HEK293 (cell line): ENCODE results near the gene PRR22.

Experiments used
- ZBTB8A ChIP-seq: fragments of 450-650 bp; formaldehyde crosslinking; IDR thresholded peaks from 2 replicates; pipeline ENCODE4 v1.5.1; 2016; ENCODE audit warnings: missing biosample characterization, missing genetic modification characterization
- ZNF404 ChIP-seq: fragments of 450-650 bp; formaldehyde crosslinking; IDR thresholded peaks from 2 replicates; pipeline ENCODE4 v1.5.1; 2017; ENCODE audit warnings: missing biosample characterization, missing genetic modification characterization
- TF ChIP-seq, protein P1 (sequence below): fragments of 450-650 bp; formaldehyde crosslinking; IDR thresholded peaks from 2 replicates; pipeline ENCODE4 v1.5.1; 2016; ENCODE audit warnings: missing biosample characterization, missing genetic modification characterization
- TF ChIP-seq, protein P2 (sequence below): sonication (generic); formaldehyde crosslinking; IDR thresholded peaks from 2 replicates; pipeline ENCODE4 v1.8.1; 2022; ENCODE audit warnings: mild to moderate bottlenecking, moderate library complexity, missing genetic modification reagents

DNA sequence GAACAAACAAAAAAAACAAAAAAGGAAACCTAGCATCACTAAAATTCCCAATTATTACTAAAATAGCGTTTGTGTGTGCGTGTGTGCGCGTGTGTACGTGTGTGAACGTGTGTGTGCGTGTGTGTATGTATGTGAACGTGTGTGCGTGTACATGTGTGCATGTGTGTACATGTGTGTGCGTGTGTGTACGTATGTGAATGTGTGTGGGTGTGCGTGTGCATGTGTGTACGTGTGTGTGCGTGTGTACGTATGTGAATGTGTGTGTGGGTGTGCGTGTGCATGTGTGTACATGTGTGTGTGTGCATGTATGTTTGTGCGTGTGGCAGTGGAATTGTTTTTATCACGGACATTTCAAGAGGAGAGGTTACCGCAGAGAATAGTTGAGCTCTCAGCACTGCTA, 42.5 kb downstream of the PRR22 start:
- TF ChIP-seq, protein P1, sequence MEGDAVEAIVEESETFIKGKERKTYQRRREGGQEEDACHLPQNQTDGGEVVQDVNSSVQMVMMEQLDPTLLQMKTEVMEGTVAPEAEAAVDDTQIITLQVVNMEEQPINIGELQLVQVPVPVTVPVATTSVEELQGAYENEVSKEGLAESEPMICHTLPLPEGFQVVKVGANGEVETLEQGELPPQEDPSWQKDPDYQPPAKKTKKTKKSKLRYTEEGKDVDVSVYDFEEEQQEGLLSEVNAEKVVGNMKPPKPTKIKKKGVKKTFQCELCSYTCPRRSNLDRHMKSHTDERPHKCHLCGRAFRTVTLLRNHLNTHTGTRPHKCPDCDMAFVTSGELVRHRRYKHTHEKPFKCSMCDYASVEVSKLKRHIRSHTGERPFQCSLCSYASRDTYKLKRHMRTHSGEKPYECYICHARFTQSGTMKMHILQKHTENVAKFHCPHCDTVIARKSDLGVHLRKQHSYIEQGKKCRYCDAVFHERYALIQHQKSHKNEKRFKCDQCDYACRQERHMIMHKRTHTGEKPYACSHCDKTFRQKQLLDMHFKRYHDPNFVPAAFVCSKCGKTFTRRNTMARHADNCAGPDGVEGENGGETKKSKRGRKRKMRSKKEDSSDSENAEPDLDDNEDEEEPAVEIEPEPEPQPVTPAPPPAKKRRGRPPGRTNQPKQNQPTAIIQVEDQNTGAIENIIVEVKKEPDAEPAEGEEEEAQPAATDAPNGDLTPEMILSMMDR, result no peak
- TF ChIP-seq ZBTB8A (tag by site-specific recombination) (no peak), ZNF404 (tag by site-specific recombination) (no peak)
- TF ChIP-seq, protein P2, sequence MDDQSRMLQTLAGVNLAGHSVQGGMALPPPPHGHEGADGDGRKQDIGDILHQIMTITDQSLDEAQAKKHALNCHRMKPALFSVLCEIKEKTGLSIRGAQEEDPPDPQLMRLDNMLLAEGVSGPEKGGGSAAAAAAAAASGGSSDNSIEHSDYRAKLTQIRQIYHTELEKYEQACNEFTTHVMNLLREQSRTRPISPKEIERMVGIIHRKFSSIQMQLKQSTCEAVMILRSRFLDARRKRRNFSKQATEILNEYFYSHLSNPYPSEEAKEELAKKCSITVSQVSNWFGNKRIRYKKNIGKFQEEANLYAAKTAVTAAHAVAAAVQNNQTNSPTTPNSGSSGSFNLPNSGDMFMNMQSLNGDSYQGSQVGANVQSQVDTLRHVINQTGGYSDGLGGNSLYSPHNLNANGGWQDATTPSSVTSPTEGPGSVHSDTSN, result no peak
